Fibroblast of skin of left quadriceps (primary cell): ENCODE measurements around the gene FUCA1.
A peak's percentile ranks its signal among the peaks of the same experiment; 100 is the strongest.
"Not testable (repeated sequence)": the region's sequence is repeated elsewhere in the genome, so short reads cannot be mapped to it uniquely, and the experiment has no call there.

Source experiments
- DNase-seq, 2 experiments: peaks; one replicate each; pipeline ENCODE4 v3.0.0-alpha.2; 2013; ENCODE audit warnings: low read depth in 2 of 2

FUCA1 gene

DNA sequence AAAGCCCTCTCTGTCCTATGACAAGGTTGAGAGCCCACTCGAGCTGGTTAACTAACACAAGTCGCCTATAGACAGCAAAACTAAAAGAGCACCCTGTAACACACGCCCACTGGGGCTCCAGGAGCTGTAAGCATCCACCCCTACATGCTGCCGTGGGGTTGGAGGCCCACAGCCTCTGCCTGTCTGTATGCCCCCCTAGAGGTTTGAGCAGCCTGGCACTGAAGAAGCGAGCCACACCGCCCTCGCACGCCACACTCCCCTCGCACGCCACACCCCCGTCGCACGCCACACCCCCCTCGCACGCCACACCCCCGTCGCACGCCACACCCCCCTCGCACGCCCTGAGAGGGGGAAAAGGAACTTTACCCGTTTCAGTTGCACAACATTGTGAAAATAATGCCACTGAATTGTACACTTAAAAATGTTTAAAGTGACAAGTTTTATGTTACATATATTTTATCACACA lies 29.7 kb downstream of the FUCA1 start:
- DNase-seq = no peak

DNA sequence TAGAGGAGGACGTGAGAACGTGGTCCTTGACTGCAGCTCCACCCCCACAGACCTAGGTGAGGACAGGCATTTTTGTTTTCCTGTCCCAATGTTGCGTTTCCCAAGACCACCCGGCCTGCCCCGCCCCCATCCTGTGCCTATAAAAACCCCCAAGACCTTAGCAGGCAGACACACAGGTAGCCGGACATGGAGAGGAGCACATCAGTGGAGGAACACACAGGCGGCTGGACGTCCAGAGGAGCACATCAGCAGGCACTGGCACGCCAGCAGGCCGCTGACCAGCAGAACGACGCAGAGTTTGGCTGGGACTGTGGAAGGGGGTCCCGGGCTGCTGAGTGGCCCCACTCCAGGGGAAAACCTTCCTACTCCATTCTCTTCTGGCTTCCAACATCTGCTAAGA lies 30.2 kb downstream of the FUCA1 start:
- DNase-seq = no peak

DNA sequence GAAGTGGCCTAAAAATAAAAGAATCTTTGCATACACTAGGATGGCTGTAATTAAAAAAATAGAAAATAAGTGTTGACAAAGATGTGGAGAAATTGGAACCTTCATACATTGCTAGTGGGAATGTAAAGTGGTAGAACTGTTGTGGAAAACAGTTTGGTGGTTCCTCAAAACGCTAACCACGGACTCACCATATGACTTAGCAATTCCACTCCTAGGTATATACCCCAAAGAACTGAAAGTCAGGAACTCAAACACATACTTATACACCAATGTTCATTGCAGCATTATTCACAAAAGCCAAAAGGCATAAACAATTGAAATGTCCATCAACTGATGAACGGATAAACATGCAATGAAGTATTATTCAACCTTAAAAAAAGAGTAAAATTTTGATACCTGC lies 32.1 kb downstream of the FUCA1 start:
- DNase-seq = no peak

- not testable (repeated sequence) for DNase-seq
These were observed 33.9 kb downstream of the FUCA1 start for GRCh38 chr1:23834156-23834555.

GRCh38 chr1:23827717-23828116 lies 40.4 kb downstream of the FUCA1 start:
- DNase-seq = no peak

GRCh38 chr1:23826590-23826989 lies 41.5 kb downstream of the FUCA1 start:
- not testable (repeated sequence) for DNase-seq

DNA sequence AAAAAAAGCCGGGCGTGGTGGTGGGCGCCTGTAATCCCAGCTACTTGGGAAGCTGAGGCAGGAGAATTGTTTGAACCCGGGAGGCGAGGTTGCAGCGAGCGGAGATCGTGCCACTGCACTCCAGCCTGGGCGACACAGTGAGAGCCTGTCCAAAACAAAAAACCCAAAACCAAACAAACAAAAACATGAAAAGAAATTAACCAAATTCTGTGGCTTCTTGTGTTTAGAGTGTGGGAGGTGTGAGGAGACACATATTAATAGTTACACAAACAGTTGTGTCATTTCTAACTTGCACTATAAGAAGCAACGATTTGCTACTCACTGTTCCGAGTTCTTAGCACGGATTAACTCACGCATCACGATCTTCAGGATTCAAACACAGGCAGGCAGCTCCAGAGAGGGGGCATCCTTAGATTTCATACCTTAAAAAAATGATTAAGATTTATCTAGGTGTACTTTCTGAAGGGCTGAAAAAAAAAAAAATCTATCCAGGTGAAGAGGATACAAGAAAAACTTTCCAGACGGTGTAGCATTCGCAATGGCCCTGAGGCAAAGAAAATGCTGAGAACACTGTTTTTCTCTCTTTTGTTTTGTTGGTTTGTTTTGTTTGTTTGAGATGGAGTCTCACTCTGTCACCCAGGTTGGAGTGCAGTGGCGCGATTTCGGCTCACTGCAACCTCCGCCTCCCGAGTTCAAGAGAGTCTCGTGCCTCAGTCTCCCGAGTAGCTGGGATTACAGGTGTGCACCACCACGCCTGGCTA lies 42.1 kb downstream of the FUCA1 start:
- DNase-seq = no peak

GRCh38 chr1:23825076-23825761 lies 42.9 kb downstream of the FUCA1 start, which contains the start of gene HMGCL:
TSS of gene HMGCL (minus strand) at chr1:23825429. CDS start at chr1:23825415, 14 bp downstream.
- DNase-seq = peak; percentile 64 to 66

- DNase-seq = no peak
These were observed 43.4 kb downstream of the FUCA1 start for GRCh38 chr1:23824711-23825075.

- DNase-seq = no peak
These were observed 44.3 kb downstream of the FUCA1 start for GRCh38 chr1:23823767-23824166.

DNA sequence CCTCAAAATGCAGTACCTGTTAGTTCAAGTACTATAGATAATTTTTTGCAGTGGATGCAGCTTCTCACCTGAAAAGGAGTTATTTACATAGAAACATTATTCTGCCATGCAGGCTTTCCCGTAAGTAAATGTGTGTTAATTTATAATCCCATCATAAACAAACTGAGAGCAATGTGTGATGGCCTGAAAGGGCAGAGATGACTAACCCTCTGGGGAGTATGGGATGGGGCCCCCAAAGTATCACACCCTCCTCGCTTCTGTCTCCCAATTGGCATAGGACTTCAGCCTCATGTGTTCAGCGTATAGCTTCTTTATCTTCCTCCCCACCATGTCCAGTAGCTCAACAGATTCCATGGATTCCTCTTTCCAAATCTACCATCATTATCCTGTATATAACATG lies 50.5 kb downstream of the FUCA1 start:
- no peak for DNase-seq

DNA sequence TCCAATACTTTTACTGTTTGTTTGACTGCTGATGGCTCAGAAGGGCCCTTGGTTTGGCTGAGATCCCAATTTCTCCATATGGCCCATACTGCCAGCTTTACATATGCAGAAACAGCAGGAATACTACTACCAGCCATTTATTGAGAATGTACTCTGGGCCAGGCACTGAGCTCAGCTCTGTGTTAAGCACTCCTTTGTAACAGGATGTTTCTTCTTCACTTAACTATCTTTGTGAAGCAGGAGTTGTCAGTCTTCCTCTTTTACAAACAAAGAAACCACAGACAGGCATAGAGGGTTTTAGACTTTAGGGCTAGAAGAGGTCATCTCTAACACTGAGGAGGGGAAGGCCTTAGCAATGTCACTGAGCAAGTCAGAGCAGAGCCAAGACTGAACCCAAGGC lies 51.2 kb downstream of the FUCA1 start:
- no peak for DNase-seq

DNA sequence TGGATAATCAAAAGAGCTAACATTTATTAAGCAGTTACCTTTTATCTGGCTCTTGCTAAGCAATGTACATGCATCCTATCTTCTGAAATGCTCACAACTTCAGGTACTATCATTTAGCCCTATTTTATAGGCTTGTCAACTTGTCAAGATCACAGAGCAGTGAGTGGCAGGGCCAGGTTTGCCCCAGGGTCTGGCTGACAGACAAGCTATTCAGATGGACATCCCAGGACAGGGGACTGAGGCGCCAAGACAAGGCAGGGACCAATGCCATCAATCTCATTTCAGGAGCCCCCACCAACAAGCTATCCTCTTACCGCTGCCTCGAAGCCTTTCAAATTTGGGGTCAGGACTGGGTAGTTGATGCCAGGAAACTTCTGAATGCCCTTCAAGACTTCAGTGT lies 51.7 kb downstream of the FUCA1 start:
- DNase-seq = no peak

GRCh38 chr1:23814016-23814415 lies 54.1 kb downstream of the FUCA1 start:
- DNase-seq = no peak

GRCh38 chr1:23810818-23811540 lies 57.1 kb downstream of the FUCA1 start:
- DNase-seq = no peak

- no peak for DNase-seq
These were observed 58.3 kb downstream of the FUCA1 start for GRCh38 chr1:23809751-23810171.

DNA sequence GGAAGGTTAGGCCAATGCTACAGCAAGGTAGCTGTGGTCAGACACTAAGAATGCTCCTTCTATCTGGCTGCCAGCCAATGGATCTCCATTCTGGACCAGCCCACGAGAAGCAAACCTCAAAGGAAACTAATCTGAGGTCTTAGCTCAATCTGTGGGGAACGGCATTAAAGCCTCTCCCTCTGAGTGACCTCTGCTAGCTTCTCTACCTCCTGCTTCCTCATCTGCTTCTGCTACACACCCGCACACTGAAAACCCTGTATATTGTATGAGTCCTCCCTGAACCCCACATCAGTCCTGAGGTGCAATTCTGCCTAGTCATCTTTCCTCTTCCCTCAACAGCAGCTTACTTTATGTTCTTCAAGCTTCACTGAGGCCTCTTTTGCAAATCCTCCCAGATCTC lies 60.6 kb downstream of the FUCA1 start:
- DNase-seq = no peak

DNA sequence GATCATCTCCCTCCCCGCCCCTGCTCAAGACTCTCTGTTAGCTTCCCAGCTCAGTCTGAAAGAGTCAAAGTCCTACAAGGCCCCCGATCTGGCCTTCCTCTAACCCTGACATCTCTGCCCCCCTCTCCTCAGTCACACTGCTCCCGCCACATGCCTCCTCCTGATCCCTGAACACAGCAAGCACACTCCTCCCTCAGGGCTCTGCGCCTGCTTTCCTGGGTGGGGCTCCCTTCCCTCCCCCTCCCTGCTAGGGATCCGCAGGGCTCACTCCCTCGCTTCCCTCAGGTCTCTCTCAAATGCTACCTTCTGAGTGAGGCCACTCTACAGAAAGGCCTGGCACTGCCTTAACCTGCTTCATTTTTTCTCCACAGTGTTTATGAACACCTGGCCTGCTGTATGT lies 61.8 kb downstream of the FUCA1 start:
- DNase-seq = no peak

GRCh38 chr1:23805025-23805424 lies 63.1 kb downstream of the FUCA1 start:
- no peak for DNase-seq

DNA sequence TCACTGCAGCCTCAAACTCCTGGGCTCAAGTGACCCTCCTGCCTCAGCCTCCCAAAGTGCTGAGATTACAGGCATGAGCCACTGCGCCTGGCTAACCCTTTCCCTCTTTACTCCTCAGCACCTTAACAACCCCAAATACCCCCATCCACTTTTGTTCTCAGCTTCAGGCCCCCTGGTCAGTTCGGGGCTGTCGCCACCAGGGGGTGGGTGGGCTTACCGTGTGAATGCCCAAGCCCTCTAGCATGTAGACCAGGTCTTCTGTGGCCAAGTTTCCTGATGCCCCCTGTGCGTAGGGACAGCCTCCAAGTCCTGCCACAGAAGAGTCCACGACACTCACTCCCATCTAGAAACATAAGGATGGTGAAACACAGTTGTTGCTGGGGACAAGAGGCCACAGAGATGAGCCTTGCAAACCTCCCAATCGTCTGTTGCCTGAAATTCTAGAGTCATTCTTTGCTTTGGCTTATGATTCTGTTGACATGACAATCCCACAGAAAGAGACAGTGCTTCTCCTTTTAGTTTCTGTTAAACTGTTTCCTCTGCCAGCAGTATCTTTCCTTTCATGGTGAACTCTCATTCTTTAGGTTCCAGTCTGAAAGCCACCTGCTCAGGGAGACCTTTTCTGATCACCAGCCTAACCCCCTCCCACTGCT lies 63.8 kb downstream of the FUCA1 start:
- DNase-seq = no peak

GRCh38 chr1:23803674-23804073 lies 64.4 kb downstream of the FUCA1 start:
- DNase-seq = no peak

DNA sequence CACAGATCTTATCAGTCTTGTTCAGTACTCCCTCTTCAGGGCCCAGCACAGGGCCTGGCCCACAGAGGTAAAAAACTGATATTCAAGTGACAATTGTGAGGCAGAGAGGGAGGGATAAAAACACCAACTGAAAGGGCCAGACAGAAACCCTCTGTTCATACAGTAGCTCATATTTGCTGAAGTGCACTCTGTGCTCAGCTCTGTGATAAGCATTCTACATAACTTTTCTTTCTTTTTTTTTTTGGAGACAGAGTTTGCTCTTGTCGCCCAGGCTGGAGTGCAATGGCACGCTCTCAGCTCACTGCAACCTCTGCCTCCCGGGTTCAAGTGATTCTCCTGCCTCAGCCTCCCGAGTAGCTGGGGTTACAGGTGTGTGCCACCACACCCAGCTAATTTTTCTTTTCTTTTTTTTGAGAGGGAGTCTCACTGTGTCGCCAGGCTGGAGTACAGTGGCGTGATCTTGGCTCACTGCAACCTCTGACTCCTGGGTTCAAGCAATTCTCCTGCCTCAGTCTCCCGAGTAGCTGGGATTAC lies 65.2 kb downstream of the FUCA1 start:
- not testable (repeated sequence) for DNase-seq
